Stimulated activated CD8-positive, alpha-beta memory T cell treated with anti-CD3 and anti-CD28 coated beads, Interleukin-4, amount 100 ng/mL, for 48 hours (primary cell): ENCODE results near the gene COL20A1.
"Not testable (repeated sequence)": the region's sequence is repeated elsewhere in the genome, so short reads cannot be mapped to it uniquely, and the experiment has no call there.

Experiments used
- DNase-seq: peaks from one replicate; pipeline ENCODE4 v3.0.0-alpha.2; 2020

Gene COL20A1

GRCh38 chr20:63336232-63336752, 43.3 kb downstream of the COL20A1 start:
- DNase-seq, result no peak

GRCh38 chr20:63337786-63338420, 44.9 kb downstream of the COL20A1 start:
- no peak for DNase-seq

GRCh38 chr20:63339154-63340094, 46.4 kb downstream of the COL20A1 start:
- not testable (repeated sequence) for DNase-seq

- DNase-seq, result not testable (repeated sequence)
These were observed 47.2 kb downstream of the COL20A1 start for GRCh38 chr20:63340158-63340688.

- no peak for DNase-seq
These were observed 49.8 kb downstream of the COL20A1 start for GRCh38 chr20:63342561-63343459.

GRCh38 chr20:63343460-63344445, 50.8 kb downstream of the COL20A1 start:
- no peak for DNase-seq

- DNase-seq, result no peak
These were observed 51.8 kb downstream of the COL20A1 start for GRCh38 chr20:63344616-63345327.

- no peak for DNase-seq
These were observed 52.5 kb downstream of the COL20A1 start for GRCh38 chr20:63345328-63346100.

GRCh38 chr20:63346131-63347080, 53.4 kb downstream of the COL20A1 start:
- no peak for DNase-seq

GRCh38 chr20:63347081-63347741, 54.2 kb downstream of the COL20A1 start:
- no peak for DNase-seq

GRCh38 chr20:63347950-63348827, 55.2 kb downstream of the COL20A1 start:
- no peak for DNase-seq

GRCh38 chr20:63348828-63349515, 56.0 kb downstream of the COL20A1 start:
- DNase-seq, result no peak

GRCh38 chr20:63349516-63349895, 56.5 kb downstream of the COL20A1 start:
- no peak for DNase-seq

- no peak for DNase-seq
These were observed 57.2 kb downstream of the COL20A1 start for GRCh38 chr20:63350196-63350595.

GRCh38 chr20:63350597-63351325, 57.8 kb downstream of the COL20A1 start:
- no peak for DNase-seq

- no peak for DNase-seq
These were observed 58.3 kb downstream of the COL20A1 start for GRCh38 chr20:63351326-63351700.
